ENCODE results near the gene SIVA1. TPM values are rescaled to one million over a fixed set of nuclear protein-coding genes. Genes with fewer than 3 reads are reported as not detected.

SIVA1 gene
- total and polyA plus RNA-seq, 2 of the 4 experiments (the other 2 are of a cell fraction) = 166 to 184 TPM

DNA sequence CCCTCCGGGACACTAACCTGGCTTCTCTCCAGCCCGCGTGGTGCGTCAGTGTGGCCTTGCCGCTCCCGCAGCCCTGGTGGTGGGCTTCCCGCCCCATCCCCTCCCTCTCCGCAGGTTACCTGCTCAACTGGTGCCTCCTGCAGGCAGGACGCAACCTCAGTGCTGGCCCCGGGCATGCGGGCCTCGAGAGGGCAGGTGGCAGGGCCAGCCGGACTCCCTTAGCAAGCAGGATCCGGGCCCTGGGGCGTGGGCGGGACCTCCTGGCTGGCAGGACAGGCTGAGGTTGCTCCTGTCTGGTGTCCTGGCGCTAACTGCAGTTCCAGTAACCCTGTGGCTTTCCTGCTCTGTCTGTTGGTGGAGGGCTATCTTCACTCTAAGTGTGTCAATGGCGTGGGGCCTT, 37.5 kb upstream of the SIVA1 start:
- H3K27ac ChIP-seq (ENCODE audit: insufficient read depth, low read length) = no peak overlapping the region
- no peak overlapping the region for H2AK5ac ChIP-seq (ENCODE audit: low read depth, low read length)
- DNase-seq (no peak), ATAC-seq (ENCODE audit: low read depth) (no peak)
- no peak overlapping the region for H4K5ac ChIP-seq (ENCODE audit: low read depth, low read length)
- no peak overlapping the region for H2BK15ac ChIP-seq (ENCODE audit: low read depth, low read length)
- H2AFZ ChIP-seq (replicated peaks; ENCODE audit: low read length, poor library complexity) = no peak overlapping the region
- H4K8ac ChIP-seq (ENCODE audit: low read depth in 2 of 2, low read length in 2 of 2) = no peak overlapping the region
- intact Hi-C loops (cut with micrococcal nuclease) = no loop called here
- peaks cover 2% of the 10 kb centered on the region in 2 experiments; a peak in 1 of 4 replicates for H3K79me1 ChIP-seq (ENCODE audit: low read depth in 1 of 2, low read length in 2 of 2)
- no peak overlapping the region for H2BK20ac ChIP-seq (ENCODE audit: low read depth, low read length)
- H3K4me3 ChIP-seq (ENCODE audit: insufficient read depth, low read depth, low read length) = no peak overlapping the region
- dilution Hi-C loops (cut with HindIII; ENCODE audit: low sequenced_read_pairs, unreplicated experiment) = no loop called here
- no peak overlapping the region for H3K18ac ChIP-seq (ENCODE audit: low read depth, low read length)
- no peak overlapping the region for H2BK120ac ChIP-seq (ENCODE audit: low read depth, low read length)
- no peaks in the 10 kb centered on the region for H3K9me1 ChIP-seq (ENCODE audit: insufficient read depth, low read length)
- peak overlapping the region; percentile 71 for H2AK9ac ChIP-seq (replicated peaks; ENCODE audit: low read depth, low read length, poor library complexity)
- WGBS, 2 experiments (ENCODE audit: extremely low coverage in 2 of 2, insufficient read length in 1 of 2) = 81% methylated on average over 8 of the region's 18 CpGs; no CpG with 5 or more reads in 1 of the 2 experiments
- no peak overlapping the region for H2BK5ac ChIP-seq (ENCODE audit: low read depth, low read length, poor library complexity, severe bottlenecking)
- peaks cover 75% of the 10 kb centered on the region for H3K36me3 ChIP-seq (ENCODE audit: control insufficient read depth, insufficient read depth, low read length)
- BruUV-seq (replicated peaks) = no TSS peak
- H4K20me1 ChIP-seq (ENCODE audit: insufficient read depth, low read length) = 0 out of 2 replicates have a peak, but pooled peaks cover 6% of the 10 kb centered on the region
- H3K4ac ChIP-seq (ENCODE audit: low read depth, low read length) = no peak overlapping the region
- ChIA-PET POLR2A (ENCODE audit: unreplicated experiment) (no interaction called here), CTCF (no interaction called here)
- in situ Hi-C loops (cut with MboI; ENCODE audit: low sequenced_read_pairs) = no loop called here
- TF ChIP-seq CHD1 (IDR thresholded peaks at IDR 0.05; ENCODE audit: low read depth, low read length) (no peak), MXI1 (IDR thresholded peaks at IDR 0.05; ENCODE audit: borderline replicate concordance, low read depth, low read length) (no peak), RFX5 (IDR thresholded peaks at IDR 0.05; ENCODE audit: low read depth, low read length) (no peak), MAZ (IDR thresholded peaks at IDR 0.05; ENCODE audit: borderline replicate concordance, low read depth, low read length) (no peak), MAFK (IDR thresholded peaks at IDR 0.05; ENCODE audit: low read depth, low read length) (no peak), RCOR1 (IDR thresholded peaks at IDR 0.05; ENCODE audit: insufficient replicate concordance, low read length) (no peak)
- TF ChIP-seq, protein P1, sequence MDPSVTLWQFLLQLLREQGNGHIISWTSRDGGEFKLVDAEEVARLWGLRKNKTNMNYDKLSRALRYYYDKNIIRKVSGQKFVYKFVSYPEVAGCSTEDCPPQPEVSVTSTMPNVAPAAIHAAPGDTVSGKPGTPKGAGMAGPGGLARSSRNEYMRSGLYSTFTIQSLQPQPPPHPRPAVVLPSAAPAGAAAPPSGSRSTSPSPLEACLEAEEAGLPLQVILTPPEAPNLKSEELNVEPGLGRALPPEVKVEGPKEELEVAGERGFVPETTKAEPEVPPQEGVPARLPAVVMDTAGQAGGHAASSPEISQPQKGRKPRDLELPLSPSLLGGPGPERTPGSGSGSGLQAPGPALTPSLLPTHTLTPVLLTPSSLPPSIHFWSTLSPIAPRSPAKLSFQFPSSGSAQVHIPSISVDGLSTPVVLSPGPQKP (IDR thresholded peaks at IDR 0.05; ENCODE audit: borderline replicate concordance, low read depth, low read length) = no peak
- no peak overlapping the region for H3K56ac ChIP-seq (ENCODE audit: extremely low read depth, insufficient read depth, low read length)
- H3K27me3 ChIP-seq (ENCODE audit: control insufficient read depth, insufficient read depth, low read length) = no peaks in the 10 kb centered on the region
- H3K4me2 ChIP-seq (ENCODE audit: low read depth, low read length) = no peak overlapping the region
- H3K14ac ChIP-seq (replicated peaks; ENCODE audit: low read depth, low read length) = no peak overlapping the region
- H4K91ac ChIP-seq (ENCODE audit: insufficient read depth, low read depth, low read length) = no peak overlapping the region
- H3K9ac ChIP-seq (ENCODE audit: low read depth, low read length) = no peak overlapping the region
- no peaks in the 10 kb centered on the region for H3K4me1 ChIP-seq (ENCODE audit: control insufficient read depth, insufficient read depth, low read length)
- no peaks in the 10 kb centered on the region for H3K9me3 ChIP-seq (ENCODE audit: control insufficient read depth, insufficient read depth, low read length)
- no peak overlapping the region for H3K23ac ChIP-seq (ENCODE audit: low read depth, low read length)
